ENCODE data around the gene ERCC5.

GRCh38 chr13:102839462-102839861 lies 6.4 kb upstream of the ERCC5 start:
- no peak for TF ChIP-seq CTCF (conservative IDR thresholded peaks at IDR 0.05; ENCODE audit: low read depth, low read length)
- TF ChIP-seq EZH2 (IDR thresholded peaks at IDR 0.05; ENCODE audit: borderline replicate concordance, low read depth, low read length, poor library complexity, severe bottlenecking): no peak

Measured in A673 (cell line).